HepG2 (cell line): Measurements from ENCODE around the gene ANKZF1. TPM values are rescaled to one million over a fixed set of nuclear protein-coding genes. Genes with fewer than 3 reads are reported as not detected.

ENCODE experiments used
- FOXK1 ChIP-seq: sonication (generic); formaldehyde crosslinking; IDR thresholded peaks from 2 replicates; pipeline ENCODE4 v1.4.0; 2020; ENCODE audit warnings: low read depth, missing genetic modification reagents, borderline replicate concordance
- NFYB ChIP-seq: sonication (generic); formaldehyde crosslinking; IDR thresholded peaks from 2 replicates; pipeline ENCODE4 v1.4.0; 2020; ENCODE audit warnings: missing genetic modification reagents
- NR2F2 ChIP-seq: IDR thresholded peaks from 2 replicates; pipeline ENCODE4 v1.6.1; 2012; ENCODE audit warnings: low read depth, inconsistent platforms, borderline replicate concordance
- PAXIP1 ChIP-seq: sonication (generic); formaldehyde crosslinking; conservative IDR thresholded peaks from 2 replicates; pipeline ENCODE4 v1.4.0; 2020; ENCODE audit warnings: mild to moderate bottlenecking, missing genetic modification reagents, moderate library complexity
- PCBP1 ChIP-seq: fragments of 200-400 bp; formaldehyde crosslinking; IDR thresholded peaks from 2 replicates; pipeline ENCODE4 v1.6.1; 2017; ENCODE audit warnings: mild to moderate bottlenecking, low read depth, low read length, borderline replicate concordance
- POLR2G ChIP-seq: fragments of 200-400 bp; formaldehyde crosslinking; IDR thresholded peaks from 2 replicates; pipeline ENCODE4 v1.6.1; 2018; ENCODE audit warnings: mild to moderate bottlenecking, low read depth, low read length, moderate library complexity
- PRPF4 ChIP-seq: fragments of 200-400 bp; formaldehyde crosslinking; IDR thresholded peaks from 2 replicates; pipeline ENCODE4 v1.6.1; 2016; ENCODE audit warnings: low read length, low read depth; ENCODE audit not compliant: poor library complexity, severe bottlenecking
- SALL2 ChIP-seq: sonication (generic); formaldehyde crosslinking; IDR thresholded peaks from 2 replicates; pipeline ENCODE4 v1.8.1; 2023; ENCODE audit warnings: mild to moderate bottlenecking, missing genetic modification reagents, inconsistent platforms
- SCMH1 ChIP-seq: sonication (generic); formaldehyde crosslinking; IDR thresholded peaks from 2 replicates; pipeline ENCODE4 v1.9.0; 2021; ENCODE audit warnings: missing genetic modification reagents, mild to moderate bottlenecking, borderline replicate concordance
- TAF1 ChIP-seq: sonication (generic); formaldehyde crosslinking; IDR thresholded peaks from 2 replicates; pipeline ENCODE4 v1.4.0; 2020; ENCODE audit warnings: missing genetic modification reagents
- TBX3 ChIP-seq: fragments of 450-650 bp; IDR thresholded peaks from 2 replicates; pipeline ENCODE4 v1.6.1; 2017; ENCODE audit warnings: antibody characterized with exemption, mild to moderate bottlenecking, inconsistent platforms, borderline replicate concordance
- TEAD3 ChIP-seq: optimal IDR thresholded peaks from 2 replicates; pipeline ENCODE3; 2016; ENCODE audit warnings: borderline replicate concordance
- ZNF232 ChIP-seq: sonication (generic); formaldehyde crosslinking; IDR thresholded peaks from 2 replicates; pipeline ENCODE4 v1.4.0; 2020; ENCODE audit warnings: missing genetic modification reagents, borderline replicate concordance
- ZNF235 ChIP-seq: sonication (generic); formaldehyde crosslinking; IDR thresholded peaks from 2 replicates; pipeline ENCODE4 v1.8.1; 2023; ENCODE audit warnings: mild to moderate bottlenecking, missing genetic modification reagents, borderline replicate concordance
- ZNF251 ChIP-seq: sonication (generic); formaldehyde crosslinking; IDR thresholded peaks from 2 replicates; pipeline ENCODE4 v1.9.0; 2021; ENCODE audit warnings: mild to moderate bottlenecking, missing genetic modification reagents
- ZNF264 ChIP-seq: sonication (generic); formaldehyde crosslinking; IDR thresholded peaks from 2 replicates; pipeline ENCODE4 v1.4.0; 2020; ENCODE audit warnings: missing genetic modification reagents
- ZNF451 ChIP-seq: sonication (generic); formaldehyde crosslinking; IDR thresholded peaks from 2 replicates; pipeline ENCODE4 v1.5.0; 2020; ENCODE audit warnings: mild to moderate bottlenecking, missing genetic modification reagents
- ZNF547 ChIP-seq: sonication (generic); formaldehyde crosslinking; IDR thresholded peaks from 2 replicates; pipeline ENCODE4 v1.5.1; 2020; ENCODE audit warnings: mild to moderate bottlenecking, missing genetic modification reagents
- ZNF740 ChIP-seq: sonication (generic); formaldehyde crosslinking; IDR thresholded peaks from 2 replicates; pipeline ENCODE4 v1.4.0; 2020; ENCODE audit warnings: missing genetic modification reagents
- ZNF749 ChIP-seq: sonication (generic); formaldehyde crosslinking; IDR thresholded peaks from 2 replicates; pipeline ENCODE4 v1.8.0; 2022; ENCODE audit warnings: mild to moderate bottlenecking, missing genetic modification reagents, moderate library complexity, borderline replicate concordance
- ZZZ3 ChIP-seq: sonication (generic); formaldehyde crosslinking; IDR thresholded peaks from 2 replicates; pipeline ENCODE4 v1.4.0; 2020; ENCODE audit warnings: missing genetic modification reagents, mild to moderate bottlenecking, borderline replicate concordance
- polyA plus RNA-seq, 8 experiments: library from polyadenylated mRNA; depleted of rRNA in 3 of 8; stranded (reverse) in 7 of 8; unstranded in 1 of 8; fragments of >200 nt; fragmentation: Illumina TruSeq in 4 of 8; extraction: Trizol in 4 of 8; gene quantifications; 2 replicates each; pipeline versions ENCODE4 v1.2.1 to v1.2.3, GENCODE V29; 2011 to 2016; ENCODE audit warnings: low read depth in 4 of 8, missing spikeins in 1 of 8, mixed read lengths in 1 of 8; ENCODE audit not compliant: insufficient read depth in 1 of 8
- total RNA-seq, 5 experiments: library from RNA; depleted of rRNA; stranded (reverse); fragments of >200 nt; fragmentation: Illumina TruSeq; extraction: Trizol; gene quantifications; 2 replicates each; pipeline ENCODE4 v1.2.3, GENCODE V29; 2016; ENCODE audit warnings: low read depth in 1 of 5
- TF ChIP-seq, protein P1 (sequence below): sonication (generic); formaldehyde crosslinking; IDR thresholded peaks from 2 replicates; pipeline ENCODE4 v1.5.1; 2020; ENCODE audit warnings: missing genetic modification reagents, mild to moderate bottlenecking, borderline replicate concordance
- TF ChIP-seq, protein P2 (sequence below), 2 experiments: fragments of 450-650 bp in 1 of 2; sonication (generic) in 1 of 2; formaldehyde crosslinking; IDR thresholded peaks; 2 replicates each; pipeline versions ENCODE4 v1.5.0 to v1.8.0; 2020 to 2022; ENCODE audit warnings: mild to moderate bottlenecking in 1 of 2, missing genetic modification reagents in 1 of 2

Gene ANKZF1
- total and polyA plus RNA-seq, 2 of the 13 experiments (the other 11 are each of a cell fraction or from before 2014, with no cell fraction given): 25.3 to 128 TPM

GRCh38 chr2:219207884-219208740, 21.5 kb upstream of the ANKZF1 start (continued):
- TF ChIP-seq ZNF451 (CRISPR knock-in tag): 0 out of 2 replicates have a peak, but pooled peaks have one; percentile 32
- TF ChIP-seq NR2F2: peak; percentile 16
- peak; percentile 64 for TF ChIP-seq ZNF547 (CRISPR knock-in tag)
- TF ChIP-seq ZZZ3 (CRISPR knock-in tag): no peak
- TF ChIP-seq PCBP1: no peak
- TF ChIP-seq, protein P1, sequence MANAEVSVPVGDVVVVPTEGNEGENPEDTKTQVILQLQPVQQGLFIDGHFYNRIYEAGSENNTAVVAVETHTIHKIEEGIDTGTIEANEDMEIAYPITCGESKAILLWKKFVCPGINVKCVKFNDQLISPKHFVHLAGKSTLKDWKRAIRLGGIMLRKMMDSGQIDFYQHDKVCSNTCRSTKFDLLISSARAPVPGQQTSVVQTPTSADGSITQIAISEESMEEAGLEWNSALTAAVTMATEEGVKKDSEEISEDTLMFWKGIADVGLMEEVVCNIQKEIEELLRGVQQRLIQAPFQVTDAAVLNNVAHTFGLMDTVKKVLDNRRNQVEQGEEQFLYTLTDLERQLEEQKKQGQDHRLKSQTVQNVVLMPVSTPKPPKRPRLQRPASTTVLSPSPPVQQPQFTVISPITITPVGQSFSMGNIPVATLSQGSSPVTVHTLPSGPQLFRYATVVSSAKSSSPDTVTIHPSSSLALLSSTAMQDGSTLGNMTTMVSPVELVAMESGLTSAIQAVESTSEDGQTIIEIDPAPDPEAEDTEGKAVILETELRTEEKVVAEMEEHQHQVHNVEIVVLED: peak; percentile 59
- TF ChIP-seq FOXK1: peak; percentile 52; the same call in 1 of the 2 replicates
- peak; percentile 73 for TF ChIP-seq POLR2G
- peak; percentile 72 for TF ChIP-seq ZNF264 (CRISPR knock-in tag)
- TF ChIP-seq TAF1 (CRISPR knock-in tag): peak; percentile 49
- 0 out of 2 replicates have a peak, but pooled peaks have one; percentile 45 for TF ChIP-seq ZNF740
- TF ChIP-seq TBX3: peak; percentile 64
- TF ChIP-seq ZNF749 (CRISPR knock-in tag): peak; percentile 23; the same call in 1 of the 2 replicates
- TF ChIP-seq, protein P2, sequence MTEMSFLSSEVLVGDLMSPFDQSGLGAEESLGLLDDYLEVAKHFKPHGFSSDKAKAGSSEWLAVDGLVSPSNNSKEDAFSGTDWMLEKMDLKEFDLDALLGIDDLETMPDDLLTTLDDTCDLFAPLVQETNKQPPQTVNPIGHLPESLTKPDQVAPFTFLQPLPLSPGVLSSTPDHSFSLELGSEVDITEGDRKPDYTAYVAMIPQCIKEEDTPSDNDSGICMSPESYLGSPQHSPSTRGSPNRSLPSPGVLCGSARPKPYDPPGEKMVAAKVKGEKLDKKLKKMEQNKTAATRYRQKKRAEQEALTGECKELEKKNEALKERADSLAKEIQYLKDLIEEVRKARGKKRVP (CRISPR knock-in tag; IDR thresholded peaks at IDR 0.05): peak in 1 of 2 experiments; percentile 70; a peak in 2 of 4 replicates
- TF ChIP-seq SALL2 (CRISPR knock-in tag): peak; percentile 89
- TF ChIP-seq ZNF251 (CRISPR knock-in tag): no peak
- peak; percentile 77 for TF ChIP-seq TEAD3 (CRISPR knock-in tag)
- TF ChIP-seq SCMH1 (CRISPR knock-in tag): no peak
- TF ChIP-seq PRPF4: no peak
- no peak; the same call in 1 of the 2 replicates for TF ChIP-seq ZNF232
- no peak for TF ChIP-seq ZNF235 (CRISPR knock-in tag)
- TF ChIP-seq NFYB (CRISPR knock-in tag): no peak
- peak; percentile 97 for TF ChIP-seq PAXIP1
